NCI-H2196 (cell line): Measurements from ENCODE around the gene CIAO2A.
"Not testable (repeated sequence)": the region's sequence is repeated elsewhere in the genome, so short reads cannot be mapped to it uniquely, and the experiment has no call there.

Experiments
- DNase-seq: peaks from one replicate; lab custom pipeline; 2025; ENCODE audit not compliant: unreplicated experiment; lab: John Stamatoyannopoulos, UW

The CIAO2A gene

GRCh38 chr15:64072812-64073211 lies 20.8 kb downstream of the CIAO2A start:
- DNase-seq = no peak

GRCh38 chr15:64071931-64072765 lies 21.5 kb downstream of the CIAO2A start:
- DNase-seq = no peak

- DNase-seq = no peak
Observed at GRCh38 chr15:64070965-64071851, 22.4 kb downstream of the CIAO2A start.

DNA sequence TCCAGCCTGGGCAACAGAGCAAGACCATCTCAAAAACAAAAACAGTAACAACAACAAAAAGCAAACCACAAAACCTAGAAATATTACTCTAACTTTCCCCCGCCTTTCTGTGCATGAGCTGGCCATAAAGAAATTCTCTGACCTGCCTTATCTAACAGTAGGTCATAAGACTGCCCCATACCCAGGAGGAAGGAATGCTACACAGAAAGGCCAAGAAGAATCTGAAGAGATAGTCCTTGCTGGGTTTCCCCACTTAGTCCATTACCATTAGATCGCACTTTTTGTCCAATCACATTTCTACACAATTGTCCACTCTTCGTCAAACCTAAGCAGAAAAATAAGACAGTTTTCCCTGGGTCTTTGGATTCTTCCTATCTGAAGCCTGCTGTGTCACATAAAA lies 23.5 kb downstream of the CIAO2A start:
- no peak for DNase-seq

GRCh38 chr15:64068133-64068532 lies 25.5 kb downstream of the CIAO2A start:
- no peak for DNase-seq

GRCh38 chr15:64067564-64068030 lies 26.0 kb downstream of the CIAO2A start:
- peak; percentile 62 for DNase-seq

GRCh38 chr15:64066451-64066850 lies 27.2 kb downstream of the CIAO2A start:
- DNase-seq = no peak

DNA sequence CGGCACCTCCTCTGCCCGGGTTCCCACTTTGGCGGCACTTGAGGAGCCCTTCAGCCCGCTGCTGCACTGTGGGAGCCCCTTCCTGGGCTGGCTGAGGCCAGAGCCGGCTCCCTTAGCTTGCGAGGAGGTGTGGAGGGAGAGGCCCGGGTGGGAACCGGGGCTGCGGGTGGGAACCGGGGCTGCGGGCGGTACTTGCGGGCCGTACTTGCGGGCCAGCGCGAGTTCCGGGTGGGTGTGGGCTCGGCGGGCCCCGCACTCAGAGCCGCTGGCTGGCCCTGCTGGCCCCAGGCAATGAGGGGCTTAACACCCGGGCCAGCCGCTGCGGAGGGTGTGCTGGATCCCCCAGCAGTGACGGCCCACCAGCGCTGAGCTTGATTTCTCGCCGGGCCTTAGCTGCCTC lies 32.9 kb downstream of the CIAO2A start:
- DNase-seq = no peak

DNA sequence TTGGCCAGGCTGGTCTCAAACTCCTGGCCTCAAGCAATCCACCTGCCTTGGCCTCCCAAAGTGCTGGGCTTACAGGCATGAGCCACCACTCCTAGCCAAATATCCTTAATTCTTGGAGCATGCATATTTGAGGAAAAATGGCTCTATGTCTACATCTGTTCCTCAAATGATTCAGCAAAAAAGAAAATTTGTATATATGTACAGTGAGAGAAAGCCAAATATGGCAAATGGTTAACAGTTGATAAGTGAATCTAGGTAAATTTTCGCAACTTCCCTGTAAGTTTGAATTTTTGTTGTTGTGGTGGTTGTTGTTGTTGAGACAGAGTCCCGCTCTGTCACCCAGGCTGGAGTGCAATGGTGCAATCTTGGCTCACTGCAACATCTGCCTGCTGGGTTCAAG lies 34.5 kb downstream of the CIAO2A start:
- DNase-seq = not testable (repeated sequence)

GRCh38 chr15:64058279-64058678 lies 35.4 kb downstream of the CIAO2A start:
- no peak for DNase-seq

GRCh38 chr15:64053674-64054073 lies 40.0 kb downstream of the CIAO2A start:
- not testable (repeated sequence) for DNase-seq

- DNase-seq = no peak
Observed at GRCh38 chr15:64052925-64053491, 40.6 kb downstream of the CIAO2A start.

- DNase-seq = no peak
Observed at GRCh38 chr15:64051407-64052259, 42.0 kb downstream of the CIAO2A start.

- DNase-seq = no peak
Observed at GRCh38 chr15:64051093-64051402, 42.6 kb downstream of the CIAO2A start.

DNA sequence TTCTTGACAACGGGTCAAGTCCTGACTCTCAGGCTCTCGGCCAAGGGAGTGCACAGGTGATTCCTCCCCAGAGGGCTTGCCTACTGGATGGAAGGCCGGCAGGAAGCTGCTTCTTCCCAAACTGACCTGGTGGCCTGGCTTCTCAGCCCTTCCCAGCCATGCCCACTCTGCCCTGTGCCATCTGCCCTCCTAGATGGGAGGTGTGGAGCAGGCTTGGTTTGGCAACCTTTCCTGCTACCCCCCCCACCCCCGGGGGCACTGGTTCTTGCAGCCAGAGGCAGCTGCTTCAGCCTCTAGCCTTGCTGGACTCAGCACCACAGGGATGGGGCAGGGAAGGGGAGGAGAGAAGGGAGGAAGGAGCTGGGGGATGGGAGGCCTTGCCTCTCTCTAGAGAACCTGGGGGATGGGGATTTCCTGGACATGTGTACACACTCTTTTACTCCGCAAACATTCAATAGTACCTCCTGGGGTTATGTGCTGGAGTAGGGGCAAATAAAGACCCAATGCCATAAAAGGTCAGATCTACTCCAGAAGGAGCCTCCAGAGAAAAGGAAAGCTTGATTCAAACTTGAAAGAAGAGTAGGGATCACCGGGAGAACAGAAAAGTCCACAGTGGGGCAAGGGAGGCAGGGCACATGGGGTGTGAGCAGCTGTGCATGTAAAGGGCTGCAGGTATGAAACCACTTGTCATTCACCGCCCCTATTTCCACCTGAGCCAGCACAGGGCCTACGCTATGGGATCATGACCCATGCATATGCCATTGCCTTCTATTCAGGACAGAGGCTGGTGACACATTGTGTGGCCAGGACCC lies 43.2 kb downstream of the CIAO2A start:
- peak; percentile 86 for DNase-seq

GRCh38 chr15:64048781-64049460 lies 44.7 kb downstream of the CIAO2A start:
- DNase-seq = no peak

DNA sequence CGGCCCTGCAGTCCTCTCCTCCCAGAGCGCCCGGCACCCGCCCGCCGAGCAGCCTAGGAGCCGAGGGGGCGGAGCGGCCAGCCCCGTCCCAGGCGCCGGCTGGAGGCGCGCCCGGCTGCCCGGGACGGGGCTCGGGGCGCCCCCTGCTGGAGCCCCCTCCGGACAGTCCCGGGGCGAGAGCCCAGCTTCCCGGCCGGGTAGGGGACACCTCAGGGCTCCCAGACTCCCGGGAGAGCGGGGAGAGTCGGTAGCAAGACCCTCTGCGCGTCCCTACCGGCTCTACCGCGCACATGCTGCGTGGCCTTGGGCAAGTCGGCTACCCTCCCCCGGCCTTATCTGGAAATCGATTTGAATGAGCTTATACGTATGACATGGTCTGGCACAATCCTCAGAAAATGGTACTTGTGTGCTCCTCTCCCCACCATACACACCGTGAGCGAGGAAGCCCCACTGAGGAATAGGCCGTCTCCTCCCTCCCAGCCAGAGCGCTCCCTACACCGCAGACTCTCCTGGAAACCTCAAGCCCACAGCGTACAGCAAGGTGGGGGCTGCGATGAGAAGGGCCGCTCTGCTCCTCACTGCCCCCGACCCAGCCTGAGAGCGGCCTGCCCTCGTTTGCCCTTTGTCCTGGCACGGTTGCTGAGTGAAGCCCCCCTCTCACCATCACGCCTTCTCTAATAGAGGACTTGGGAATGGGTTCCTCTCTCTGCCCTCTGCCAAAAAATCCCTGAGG lies 47.1 kb downstream of the CIAO2A start, which contains the start of gene DAPK2:
Gene DAPK2, minus strand, starts transcription at position 65 of the 733 bp plus-strand sequence. CDS start 6,224 bp downstream, outside the sequence.
- peak; percentile 61 for DNase-seq

DNA sequence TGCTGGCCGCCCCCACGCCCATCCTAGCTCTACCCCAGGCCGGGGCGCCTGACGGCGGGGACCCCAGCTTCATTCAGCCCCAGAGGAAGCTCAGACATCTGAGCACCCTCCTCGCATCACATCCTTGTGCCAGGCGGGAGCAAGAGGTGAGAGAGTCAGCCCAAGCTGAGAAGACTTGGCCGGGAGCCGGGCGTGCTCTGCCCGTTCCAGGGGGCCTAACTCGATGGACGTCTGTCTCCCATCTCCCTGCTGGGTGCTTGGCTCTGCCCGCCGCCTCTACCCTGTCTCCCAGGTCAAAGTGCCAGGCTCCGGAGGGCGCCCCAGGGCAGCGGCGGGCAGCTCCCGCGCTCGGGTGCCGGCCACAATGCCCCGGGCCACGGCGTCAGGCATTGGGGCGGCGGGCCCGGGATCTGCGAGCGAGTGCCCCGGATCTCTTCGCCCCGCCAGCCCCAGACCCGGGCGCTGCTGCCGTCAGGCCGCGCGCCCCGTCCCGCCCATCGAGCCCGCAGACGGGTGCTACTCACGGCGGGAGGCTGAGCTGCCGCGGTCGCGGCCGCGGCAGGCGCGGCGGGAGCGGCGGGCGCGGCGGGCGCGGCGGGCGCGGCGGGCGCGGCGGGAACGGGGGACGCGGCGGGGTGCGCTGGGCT lies 47.7 kb downstream of the CIAO2A start:
- no peak for DNase-seq
